ENCODE results near the gene STX8.

Gene STX8

DNA sequence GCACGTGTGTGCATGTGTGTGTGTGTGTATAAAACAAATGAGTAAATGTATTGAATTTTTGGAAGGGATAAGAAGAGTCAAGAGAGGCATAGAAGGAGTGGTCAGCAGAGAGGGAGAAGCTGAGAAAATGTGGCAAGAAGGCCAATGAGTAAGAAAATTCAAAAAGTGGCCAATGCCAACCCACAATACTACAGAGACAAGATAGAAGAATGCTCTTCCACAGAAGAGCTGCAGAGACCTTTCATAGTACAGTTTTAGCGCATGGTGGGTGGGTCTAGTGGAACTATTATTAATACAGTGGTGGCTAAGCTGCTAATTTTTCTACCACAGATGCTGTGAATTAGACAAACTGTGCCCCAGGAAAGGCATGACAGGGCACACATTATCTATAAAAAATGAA, 320.8 kb downstream of the STX8 start:
- no peak overlapping the region for H3K4me3 ChIP-seq (ENCODE audit: low read depth, low read length)
- DNase-seq (ENCODE audit: low read depth, low spot score) = no peak
- TF ChIP-seq, protein P1, sequence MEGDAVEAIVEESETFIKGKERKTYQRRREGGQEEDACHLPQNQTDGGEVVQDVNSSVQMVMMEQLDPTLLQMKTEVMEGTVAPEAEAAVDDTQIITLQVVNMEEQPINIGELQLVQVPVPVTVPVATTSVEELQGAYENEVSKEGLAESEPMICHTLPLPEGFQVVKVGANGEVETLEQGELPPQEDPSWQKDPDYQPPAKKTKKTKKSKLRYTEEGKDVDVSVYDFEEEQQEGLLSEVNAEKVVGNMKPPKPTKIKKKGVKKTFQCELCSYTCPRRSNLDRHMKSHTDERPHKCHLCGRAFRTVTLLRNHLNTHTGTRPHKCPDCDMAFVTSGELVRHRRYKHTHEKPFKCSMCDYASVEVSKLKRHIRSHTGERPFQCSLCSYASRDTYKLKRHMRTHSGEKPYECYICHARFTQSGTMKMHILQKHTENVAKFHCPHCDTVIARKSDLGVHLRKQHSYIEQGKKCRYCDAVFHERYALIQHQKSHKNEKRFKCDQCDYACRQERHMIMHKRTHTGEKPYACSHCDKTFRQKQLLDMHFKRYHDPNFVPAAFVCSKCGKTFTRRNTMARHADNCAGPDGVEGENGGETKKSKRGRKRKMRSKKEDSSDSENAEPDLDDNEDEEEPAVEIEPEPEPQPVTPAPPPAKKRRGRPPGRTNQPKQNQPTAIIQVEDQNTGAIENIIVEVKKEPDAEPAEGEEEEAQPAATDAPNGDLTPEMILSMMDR (IDR thresholded peaks at IDR 0.05; ENCODE audit: insufficient read depth, low read length, missing control alignments) = no peak
- ChIA-PET CTCF (no interaction called here), POLR2A (no interaction called here)

DNA sequence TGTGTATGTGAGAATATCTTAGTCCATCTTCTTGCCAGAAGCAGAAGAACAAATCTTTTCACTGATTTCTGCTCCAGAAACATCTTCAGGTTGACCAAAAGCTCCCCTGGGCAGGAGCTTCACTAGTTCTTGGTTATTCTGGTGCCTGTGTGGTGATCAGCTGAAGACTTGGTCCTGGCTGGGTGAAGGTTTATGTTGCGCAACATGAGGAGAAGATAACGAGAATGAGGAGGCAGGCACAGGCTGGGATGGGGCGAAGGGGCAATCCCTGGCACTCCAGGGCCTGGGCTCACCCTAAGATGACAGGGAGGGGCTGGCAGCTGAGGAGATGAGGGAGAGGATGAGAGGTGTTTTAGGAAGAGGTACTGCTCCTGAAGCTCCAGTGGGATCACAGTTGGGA, 322.3 kb downstream of the STX8 start:
- POLR2A ChIA-PET = no interaction called here
- no peak for DNase-seq (ENCODE audit: low read depth, low spot score)
- TF ChIP-seq, protein P1 (IDR thresholded peaks at IDR 0.05; ENCODE audit: insufficient read depth, low read length, missing control alignments) = no peak
- H3K4me3 ChIP-seq (ENCODE audit: low read depth, low read length) = no peak overlapping the region
- CTCF ChIA-PET = no interaction called here

DNA sequence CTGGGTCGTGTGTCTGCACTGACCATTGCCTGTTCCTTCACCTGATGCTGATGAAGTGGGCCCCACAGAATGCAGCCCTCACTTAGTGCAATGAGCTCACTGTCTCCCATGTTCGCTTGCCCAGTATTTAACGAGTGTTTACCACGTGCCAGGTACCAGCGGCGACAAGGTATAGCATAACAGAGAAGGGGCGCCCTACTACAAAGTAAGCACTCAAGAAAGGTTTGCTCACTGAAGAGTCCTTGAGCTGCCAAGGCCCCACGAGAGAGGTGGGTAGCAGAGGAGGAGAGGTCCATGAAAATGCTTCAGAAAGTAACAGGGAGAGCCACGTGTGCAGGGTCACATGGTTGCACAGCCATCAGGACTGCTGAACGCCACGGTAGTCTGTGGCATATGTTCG, 324.3 kb downstream of the STX8 start:
- H3K4me3 ChIP-seq (ENCODE audit: low read depth, low read length) = no peak overlapping the region
- TF ChIP-seq, protein P1 (IDR thresholded peaks at IDR 0.05; ENCODE audit: insufficient read depth, low read length, missing control alignments) = no peak
- CTCF ChIA-PET = no interaction called here
- POLR2A ChIA-PET = no interaction called here
- DNase-seq (ENCODE audit: low read depth, low spot score) = no peak

DNA sequence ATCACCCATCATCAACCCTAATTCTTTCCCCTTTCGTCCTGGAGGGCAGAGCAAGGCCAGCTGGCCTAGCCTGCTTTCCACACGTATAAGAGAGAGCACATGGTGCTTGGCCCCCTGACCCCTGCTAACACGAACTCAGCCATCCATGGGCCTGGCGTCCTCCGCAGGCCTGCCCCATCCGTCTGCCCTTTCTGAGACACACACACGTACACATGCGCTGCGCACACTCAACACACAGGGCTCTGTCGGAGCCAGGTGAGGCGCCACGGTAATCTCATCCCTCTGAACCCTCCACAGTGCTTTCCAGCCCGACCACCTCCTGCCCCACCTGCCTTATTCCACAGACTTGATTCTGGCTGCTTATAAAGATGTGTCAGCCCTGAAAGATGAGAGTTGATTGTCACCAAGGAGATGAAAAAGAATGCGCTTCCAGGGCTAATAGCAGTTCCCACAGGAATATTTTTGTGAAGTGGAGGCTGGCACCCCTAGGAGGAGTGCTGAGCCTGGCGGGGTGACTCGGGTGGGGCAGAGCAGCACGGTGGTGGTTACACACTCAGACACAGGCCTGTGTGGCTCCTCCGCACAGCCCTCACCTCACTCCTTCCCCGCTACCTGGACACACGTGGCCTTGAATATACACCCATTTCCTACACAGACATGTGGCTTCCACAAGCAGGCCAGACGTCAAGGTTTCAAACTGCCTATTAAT, 326.2 kb downstream of the STX8 start:
- DNase-seq (ENCODE audit: low read depth, low spot score) = no peak
- ChIA-PET CTCF (no interaction called here), POLR2A (no interaction called here)
- no peak overlapping the region for H3K4me3 ChIP-seq (ENCODE audit: low read depth, low read length)
- TF ChIP-seq, protein P1 (IDR thresholded peaks at IDR 0.05; ENCODE audit: insufficient read depth, low read length, missing control alignments) = no peak

DNA sequence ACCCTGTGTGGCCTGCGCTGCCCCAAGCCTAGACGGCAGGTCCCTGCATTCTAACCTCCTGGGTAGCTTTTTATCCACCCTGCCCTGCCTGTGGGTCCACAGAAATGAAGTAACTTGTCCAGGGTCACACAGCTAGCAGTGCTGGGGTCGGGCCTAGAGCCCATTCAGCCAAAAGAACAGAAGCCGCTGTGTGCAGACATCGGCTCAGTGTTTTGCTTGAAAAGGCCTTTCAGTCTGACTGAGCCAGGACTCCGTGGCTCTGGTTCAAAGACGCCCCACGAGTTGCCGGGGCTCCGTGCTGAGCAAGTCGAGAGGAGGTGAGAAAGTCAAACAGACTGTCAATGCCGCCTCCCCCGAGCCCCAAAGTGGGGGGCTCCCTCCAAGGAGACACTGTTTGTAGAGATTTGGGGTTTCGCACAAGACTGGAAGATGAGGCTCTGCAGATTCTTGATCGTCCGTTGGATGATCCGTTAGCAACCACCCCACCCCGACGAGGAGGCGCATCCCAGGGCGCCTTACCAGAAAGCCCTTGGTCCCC, 328.1 kb downstream of the STX8 start:
- no peak for DNase-seq (ENCODE audit: low read depth, low spot score)
- TF ChIP-seq, protein P1 (IDR thresholded peaks at IDR 0.05; ENCODE audit: insufficient read depth, low read length, missing control alignments) = no peak
- no peak overlapping the region for H3K4me3 ChIP-seq (ENCODE audit: low read depth, low read length)
- CTCF ChIA-PET = interaction anchor here (1.0 kb wide), 1 partner anchor 275 kb away, joined by 3 read pairs; no protein-coding TSS in a partner anchor
- POLR2A ChIA-PET = interaction anchor here (0.6 kb wide), 1 partner anchor 238 kb away, joined by 3 read pairs; no protein-coding TSS in a partner anchor

DNA sequence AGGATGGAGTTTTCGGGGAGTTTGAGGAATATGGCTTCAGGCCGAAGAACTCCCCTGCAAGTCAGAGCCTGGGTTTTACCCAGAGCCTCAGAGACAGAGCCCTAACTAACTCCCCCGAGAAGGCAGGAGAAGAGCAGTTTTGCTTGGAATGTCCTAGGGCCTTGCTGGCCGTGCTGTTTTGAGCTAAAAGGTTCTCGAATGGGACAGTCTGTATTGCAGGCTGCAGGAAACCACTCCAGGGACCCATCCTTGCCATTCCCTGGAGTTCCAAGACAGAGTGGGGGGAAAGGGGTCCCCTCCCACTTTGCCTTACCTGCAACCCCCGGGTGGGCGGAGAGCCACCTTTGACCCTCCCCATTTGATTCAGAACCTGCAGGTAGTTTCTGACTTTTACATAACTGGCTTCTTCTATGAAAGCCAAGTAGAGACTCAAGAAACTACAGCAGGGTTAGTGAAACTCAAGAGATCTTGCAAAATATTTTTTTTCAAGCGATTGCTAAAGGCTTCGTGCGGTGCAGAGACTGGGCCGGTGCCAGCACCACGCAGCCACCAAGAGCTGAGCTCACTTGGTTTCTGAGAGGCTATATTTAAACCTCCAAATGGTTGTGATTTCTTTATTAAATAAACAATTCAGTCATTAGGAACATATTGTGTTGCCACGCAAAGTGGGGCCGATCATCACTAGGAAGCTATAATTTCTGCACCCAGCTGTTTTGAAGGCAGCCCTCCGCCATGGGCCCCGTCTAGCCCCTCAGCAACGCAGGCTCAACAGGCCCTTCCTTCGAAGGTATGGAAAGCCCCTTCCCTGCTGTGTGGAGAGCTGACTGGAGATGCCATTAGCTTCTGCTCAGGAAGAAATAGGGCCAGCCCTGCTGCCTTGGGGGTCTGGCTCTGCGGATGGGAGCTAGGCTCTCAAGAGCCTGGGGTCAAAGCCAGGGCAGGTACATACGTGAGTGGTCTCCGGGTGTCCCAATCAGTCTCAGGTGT, 331.3 kb downstream of the STX8 start:
- ChIA-PET POLR2A (no interaction called here), CTCF (no interaction called here)
- no peak overlapping the region for H3K4me3 ChIP-seq (ENCODE audit: low read depth, low read length)
- peak; percentile 49 for DNase-seq (ENCODE audit: low read depth, low spot score)
- TF ChIP-seq, protein P1 (IDR thresholded peaks at IDR 0.05; ENCODE audit: insufficient read depth, low read length, missing control alignments) = no peak

Measured in AG04449 (cell line).